Measurements from ENCODE around the gene ABCG2. TPM values are rescaled to one million over a fixed set of nuclear protein-coding genes. Genes with fewer than 3 reads are reported as not detected.

Gene ABCG2
- polyA plus RNA-seq, 1 donor (not counting 4 experiments of a cell fraction or from before 2014, with no cell fraction given), result 5.3 TPM

DNA sequence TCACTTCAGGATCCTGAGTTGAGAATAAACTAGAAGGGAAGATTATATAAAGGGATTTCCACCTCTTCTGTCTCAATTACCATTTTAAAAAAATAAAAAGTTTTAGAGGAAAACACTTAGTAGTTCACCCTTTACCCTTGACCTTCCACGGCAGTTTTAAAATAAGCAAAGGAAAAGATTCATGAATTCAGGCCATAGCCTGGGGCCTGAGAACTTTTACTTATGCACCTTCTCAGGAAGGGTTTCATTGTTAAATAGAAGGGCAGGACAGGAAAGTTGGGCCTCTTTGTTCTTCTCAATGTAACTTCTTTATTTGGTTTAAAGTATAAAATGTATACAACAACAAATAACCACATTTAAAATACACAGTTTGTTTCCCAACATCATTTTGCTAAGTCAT, 96.1 kb downstream of the ABCG2 start:
- H3K27ac ChIP-seq (ENCODE audit: control insufficient read depth, insufficient read depth, low read length), result no peak overlapping the region
- FAIRE-seq, result no peak
- TF ChIP-seq EZH2 (IDR thresholded peaks at IDR 0.05; ENCODE audit: low read length), result no peak
- TF ChIP-seq CTCF (optimal IDR thresholded peaks at IDR 0.05 in 1 of 3, IDR thresholded peaks at IDR 0.05 in 1 of 3, conservative IDR thresholded peaks at IDR 0.05 in 1 of 3; ENCODE audit: extremely low read depth in 1 of 3, insufficient read depth in 2 of 3, low read length in 3 of 3), result no peak
- no peaks in the 10 kb centered on the region for H3K27me3 ChIP-seq (ENCODE audit: control insufficient read depth, extremely low read depth, insufficient read depth, low read length)
- H3K4me3 ChIP-seq (ENCODE audit: control insufficient read depth in 2 of 3, extremely low read depth in 1 of 3, insufficient read depth in 2 of 3, low read depth in 1 of 3, low read length in 3 of 3), result no peak overlapping the region
- dilution Hi-C loops (cut with MboI; ENCODE audit: extremely low pct_ligation_motif_present, low sequenced_read_pairs), result no loop called here
- no peak for DNase-seq (ENCODE audit: low read depth, low spot score)
- no peaks in the 10 kb centered on the region for H3K4me1 ChIP-seq (ENCODE audit: control insufficient read depth, extremely low read depth, insufficient read depth, low read length)
- H3K36me3 ChIP-seq (ENCODE audit: control insufficient read depth in 2 of 2, extremely low read depth in 1 of 2, insufficient read depth in 2 of 2, low read length in 2 of 2), result peaks cover 0 to 8% of the 10 kb centered on the region in 2 experiments
- no peaks in the 10 kb centered on the region for H3K79me2 ChIP-seq (ENCODE audit: control insufficient read depth, insufficient read depth, low read length)
- H3K9me3 ChIP-seq (ENCODE audit: control insufficient read depth, low read depth, low read length), result no peaks in the 10 kb centered on the region
- no peaks in the 10 kb centered on the region for H4K20me1 ChIP-seq (ENCODE audit: control insufficient read depth, extremely low read depth, insufficient read depth, low read length)
- H3K4me2 ChIP-seq (ENCODE audit: control insufficient read depth, extremely low read depth, insufficient read depth, low read depth, low read length), result no peak overlapping the region
- no peak overlapping the region for H2AFZ ChIP-seq (ENCODE audit: control insufficient read depth, low read length)
- H3K9me1 ChIP-seq (ENCODE audit: control insufficient read depth, extremely low read depth, insufficient read depth, low read length), result no peaks in the 10 kb centered on the region
- H3K9ac ChIP-seq (ENCODE audit: control insufficient read depth, extremely low read depth, insufficient read depth, low read length), result no peak overlapping the region

DNA sequence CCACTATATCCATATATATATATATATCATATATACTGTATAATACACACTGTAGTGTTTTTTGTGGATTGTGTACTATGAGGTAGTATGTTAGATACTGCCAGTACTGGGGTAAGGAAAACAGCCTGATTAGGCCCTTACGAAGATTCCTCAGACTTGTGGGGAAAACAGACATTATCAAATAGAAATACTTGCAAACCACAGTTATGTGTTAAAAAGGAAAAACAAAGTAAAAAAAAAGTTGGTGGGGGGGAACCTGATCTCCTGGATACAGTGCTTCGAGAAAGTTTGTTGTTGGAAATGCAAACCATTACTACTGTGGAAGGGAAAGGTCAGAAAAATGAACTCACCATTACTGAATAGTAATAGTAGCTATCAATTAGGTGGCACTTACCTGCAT, 98.0 kb downstream of the ABCG2 start:
- no peak for TF ChIP-seq CTCF (optimal IDR thresholded peaks at IDR 0.05 in 1 of 3, IDR thresholded peaks at IDR 0.05 in 1 of 3, conservative IDR thresholded peaks at IDR 0.05 in 1 of 3; ENCODE audit: extremely low read depth in 1 of 3, insufficient read depth in 2 of 3, low read length in 3 of 3)
- no peak for TF ChIP-seq EZH2 (IDR thresholded peaks at IDR 0.05; ENCODE audit: low read length)
- no peaks in the 10 kb centered on the region for H3K27me3 ChIP-seq (ENCODE audit: control insufficient read depth, extremely low read depth, insufficient read depth, low read length)
- H3K4me2 ChIP-seq (ENCODE audit: control insufficient read depth, extremely low read depth, insufficient read depth, low read depth, low read length), result no peak overlapping the region
- dilution Hi-C loops (cut with MboI; ENCODE audit: extremely low pct_ligation_motif_present, low sequenced_read_pairs), result no loop called here
- no peak for FAIRE-seq
- H3K9me1 ChIP-seq (ENCODE audit: control insufficient read depth, extremely low read depth, insufficient read depth, low read length), result no peaks in the 10 kb centered on the region
- no peaks in the 10 kb centered on the region for H3K9me3 ChIP-seq (ENCODE audit: control insufficient read depth, low read depth, low read length)
- no peaks in the 10 kb centered on the region for H3K4me1 ChIP-seq (ENCODE audit: control insufficient read depth, extremely low read depth, insufficient read depth, low read length)
- no peaks in the 10 kb centered on the region for H3K79me2 ChIP-seq (ENCODE audit: control insufficient read depth, insufficient read depth, low read length)
- H3K27ac ChIP-seq (ENCODE audit: control insufficient read depth, insufficient read depth, low read length), result no peak overlapping the region
- no peak overlapping the region for H3K9ac ChIP-seq (ENCODE audit: control insufficient read depth, extremely low read depth, insufficient read depth, low read length)
- H4K20me1 ChIP-seq (ENCODE audit: control insufficient read depth, extremely low read depth, insufficient read depth, low read length), result no peaks in the 10 kb centered on the region
- no peak overlapping the region for H3K4me3 ChIP-seq (ENCODE audit: control insufficient read depth in 2 of 3, extremely low read depth in 1 of 3, insufficient read depth in 2 of 3, low read depth in 1 of 3, low read length in 3 of 3)
- no peak overlapping the region for H2AFZ ChIP-seq (ENCODE audit: control insufficient read depth, low read length)
- DNase-seq (ENCODE audit: low read depth, low spot score), result no peak
- peaks cover 3 to 5% of the 10 kb centered on the region in 2 experiments for H3K36me3 ChIP-seq (ENCODE audit: control insufficient read depth in 2 of 2, extremely low read depth in 1 of 2, insufficient read depth in 2 of 2, low read length in 2 of 2)

Measured in keratinocyte (primary cell).